ENCODE results near the gene TEX10. TPM values are rescaled to one million over a fixed set of nuclear protein-coding genes. Genes with fewer than 3 reads are reported as not detected.

The TEX10 gene
- total RNA-seq, 1 donor from 2014 or later: 36.2 TPM

GRCh38 chr9:100281066-100281465 is 71.7 kb downstream of the TEX10 start:
- no peaks in the 10 kb centered on the region for H3K27me3 Mint-ChIP-seq (ENCODE audit: low read depth)
- H3K4me1 Mint-ChIP-seq: no peaks in the 10 kb centered on the region
- peaks cover 57% of the 10 kb centered on the region for H3K36me3 Mint-ChIP-seq
- no peak overlapping the region for H3K4me3 Mint-ChIP-seq
- DNase-seq (ENCODE audit: low spot score in 2 of 2, unreplicated experiment in 2 of 2): no peak
- H3K27ac Mint-ChIP-seq: no peak overlapping the region
- no peak for TF ChIP-seq CTCF (IDR thresholded peaks at IDR 0.05; ENCODE audit: unreplicated experiment)
- peaks cover 21% of the 10 kb centered on the region for H3K9me3 Mint-ChIP-seq

- TF ChIP-seq CTCF (IDR thresholded peaks at IDR 0.05; ENCODE audit: unreplicated experiment): no peak
- Mint-ChIP-seq H3K4me1 (no peaks in the 10 kb centered on the region), H3K36me3 (peaks cover 37% of the 10 kb centered on the region), H3K27ac (no peak overlapping the region), H3K4me3 (no peak overlapping the region), H3K27me3 (ENCODE audit: low read depth) (no peaks in the 10 kb centered on the region), H3K9me3 (no peaks in the 10 kb centered on the region)
- no peak for DNase-seq (ENCODE audit: low spot score in 2 of 2, unreplicated experiment in 2 of 2)
These were observed 75.4 kb downstream of the TEX10 start for GRCh38 chr9:100277166-100277979.

- Mint-ChIP-seq H3K9me3 (no peaks in the 10 kb centered on the region), H3K36me3 (peaks cover 27% of the 10 kb centered on the region), H3K4me1 (no peaks in the 10 kb centered on the region), H3K27ac (no peak overlapping the region), H3K27me3 (ENCODE audit: low read depth) (no peaks in the 10 kb centered on the region), H3K4me3 (no peak overlapping the region)
- no peak for TF ChIP-seq CTCF (IDR thresholded peaks at IDR 0.05; ENCODE audit: unreplicated experiment)
- no peak for DNase-seq (ENCODE audit: low spot score in 2 of 2, unreplicated experiment in 2 of 2)
These were observed 83.1 kb downstream of the TEX10 start for GRCh38 chr9:100269656-100270055.

GRCh38 chr9:100268271-100268670 is 84.5 kb downstream of the TEX10 start:
- no peak for TF ChIP-seq CTCF (IDR thresholded peaks at IDR 0.05; ENCODE audit: unreplicated experiment)
- no peak overlapping the region for H3K27ac Mint-ChIP-seq

GRCh38 chr9:100267211-100267610 is 85.5 kb downstream of the TEX10 start:
- no peak for TF ChIP-seq CTCF (IDR thresholded peaks at IDR 0.05; ENCODE audit: unreplicated experiment)
- no peak overlapping the region for H3K27ac Mint-ChIP-seq
- H3K4me3 Mint-ChIP-seq: no peak overlapping the region
- H3K36me3 Mint-ChIP-seq: peaks cover 29% of the 10 kb centered on the region
- H3K27me3 Mint-ChIP-seq (ENCODE audit: low read depth): no peaks in the 10 kb centered on the region
- no peaks in the 10 kb centered on the region for H3K4me1 Mint-ChIP-seq
- H3K9me3 Mint-ChIP-seq: peaks cover 11% of the 10 kb centered on the region
- no peak for DNase-seq (ENCODE audit: low spot score in 2 of 2, unreplicated experiment in 2 of 2)

More at GRCh38 chr9:100268271-100268670, 84.5 kb downstream of the TEX10 start:
- Mint-ChIP-seq H3K9me3 (peaks cover 8% of the 10 kb centered on the region), H3K36me3 (peaks cover 34% of the 10 kb centered on the region), H3K4me3 (no peak overlapping the region), H3K4me1 (no peaks in the 10 kb centered on the region), H3K27me3 (ENCODE audit: low read depth) (no peaks in the 10 kb centered on the region)
- DNase-seq (ENCODE audit: low spot score in 2 of 2, unreplicated experiment in 2 of 2): no peak

Other genes starting within 250 kb of the TEX10 start
- 34.7 to 36.6 TPM (median 35.4 TPM) in 3 replicates for gene MSANTD3, start 74.2 kb upstream of the TEX10 start, total RNA-seq
- gene TMEFF1, start 120.2 kb upstream of the TEX10 start, total RNA-seq: 19.6 to 25.5 TPM (median 24.3 TPM) in 3 replicates
- 4.3 to 4.9 TPM (median 4.8 TPM) in 3 replicates for gene CAVIN4, start 225.1 kb upstream of the TEX10 start, total RNA-seq